ENCODE measurements around the gene DNA2.

The DNA2 gene

GRCh38 chr10:68440898-68441297, 30.9 kb downstream of the DNA2 start:
- FAIRE-seq, result no peak

- no peak for FAIRE-seq
These were observed 36.0 kb downstream of the DNA2 start for GRCh38 chr10:68435803-68436202.

GRCh38 chr10:68434657-68435056, 37.1 kb downstream of the DNA2 start:
- no peak for FAIRE-seq

- FAIRE-seq, result no peak
These were observed 43.2 kb downstream of the DNA2 start for GRCh38 chr10:68428396-68429104.

GRCh38 chr10:68424454-68425014, 47.2 kb downstream of the DNA2 start:
- no peak for FAIRE-seq

- no peak for FAIRE-seq
These were observed 48.3 kb downstream of the DNA2 start for GRCh38 chr10:68423522-68423921.

GRCh38 chr10:68419376-68419775, 52.4 kb downstream of the DNA2 start:
- FAIRE-seq, result peak; percentile 11

- no peak for FAIRE-seq
These were observed 62.8 kb downstream of the DNA2 start for GRCh38 chr10:68408898-68409518.

GRCh38 chr10:68406815-68407548, 64.8 kb downstream of the DNA2 start, which contains the start of gene RUFY2:
Gene RUFY2, minus strand, starts transcription at chr10:68407277. Its CDS starts 88 bp downstream, at chr10:68407189.
- no peak for FAIRE-seq

GRCh38 chr10:68406111-68406814, 65.5 kb downstream of the DNA2 start:
- no peak for FAIRE-seq

GRCh38 chr10:68403701-68404100, 68.1 kb downstream of the DNA2 start:
- FAIRE-seq, result no peak

GRCh38 chr10:68402276-68402675, 69.5 kb downstream of the DNA2 start:
- no peak for FAIRE-seq

GRCh38 chr10:68397005-68397404, 74.8 kb downstream of the DNA2 start:
- FAIRE-seq, result no peak

GRCh38 chr10:68385740-68386139, 86.0 kb downstream of the DNA2 start:
- FAIRE-seq, result no peak

GRCh38 chr10:68371604-68372003, 100.2 kb downstream of the DNA2 start:
- FAIRE-seq, result no peak

GRCh38 chr10:68367121-68367520, 104.7 kb downstream of the DNA2 start:
- FAIRE-seq, result no peak

- FAIRE-seq, result peak; percentile 40
These were observed 105.2 kb downstream of the DNA2 start for GRCh38 chr10:68366600-68366999.

GRCh38 chr10:68365611-68366010, 106.2 kb downstream of the DNA2 start:
- no peak for FAIRE-seq

- FAIRE-seq, result no peak
These were observed 107.5 kb downstream of the DNA2 start for GRCh38 chr10:68364101-68364886.
